Upper lobe of right lung (tissue), 1 donor: Measurements from ENCODE around the gene SLC38A3. TPM values are rescaled to one million over a fixed set of nuclear protein-coding genes. Genes with fewer than 3 reads are reported as not detected.

Experiments
- ATAC-seq: fragments of 200-7000 bp; cut with Tn5 transposase; one replicate; pipeline ENCODE4 v1.9.1; 2020; ENCODE audit warnings: mild to moderate bottlenecking, moderate library complexity
- DNase-seq: peaks from one replicate; pipeline ENCODE4 v3.0.0-alpha.2; 2020
- H3K27ac ChIP-seq: fragments of 200-600 bp; one replicate; pipeline ENCODE4 v1.8.0; 2022
- H3K27me3 ChIP-seq: fragments of 200-600 bp; one replicate; pipeline ENCODE4 v1.8.0; 2022; ENCODE audit warnings: mild to moderate bottlenecking
- H3K36me3 ChIP-seq: fragments of 200-600 bp; one replicate; pipeline ENCODE4 v1.8.0; 2022
- H3K4me1 ChIP-seq: fragments of 200-600 bp; one replicate; pipeline ENCODE4 v1.8.0; 2022
- H3K4me3 ChIP-seq: fragments of 200-600 bp; one replicate; pipeline ENCODE4 v1.8.0; 2022; ENCODE audit warnings: mild to moderate bottlenecking
- H3K9me3 ChIP-seq: fragments of 200-600 bp; one replicate; pipeline ENCODE4 v1.8.0; 2022
- CTCF ChIP-seq: fragments of 200-600 bp; IDR thresholded peaks from one replicate; pipeline ENCODE4 v1.8.0; 2022; ENCODE audit warnings: antibody characterized with exemption
- intact Hi-C: fragments of 100-400 bp; cut with DNase I; formaldehyde crosslinking; loops from one replicate; pipeline ENCODE4 v1.11.0; 2022
- total RNA-seq: library from RNA; stranded (reverse); fragmentation: NEBNext Ultra II Directional; extraction: Animal tissue kit (Norgen Biotek cat#: 25700); gene quantifications from one replicate; pipeline ENCODE4 v1.2.1, GENCODE V29; 2021
- donor health status: DM: no; HTN: yes; CAD: no; lungs with severe emphysema.

Gene SLC38A3
- total RNA-seq, 1 donor from 2014 or later: not detected

- H3K9me3 ChIP-seq: no peaks in the 10 kb centered on the region
- H3K4me3 ChIP-seq: no peak overlapping the region
- TF ChIP-seq CTCF: no peak
- no peaks in the 10 kb centered on the region for H3K36me3 ChIP-seq
- ATAC-seq (no peak), DNase-seq (no peak)
- no peaks in the 10 kb centered on the region for H3K27me3 ChIP-seq
- H3K4me1 ChIP-seq: no peaks in the 10 kb centered on the region
- intact Hi-C loops: no loop called here
- no peak overlapping the region for H3K27ac ChIP-seq
Observed at GRCh38 chr3:50211930-50212329, 6.9 kb downstream of the SLC38A3 start.

- DNase-seq: no peak
- H3K27ac ChIP-seq: no peak overlapping the region
- H3K27me3 ChIP-seq: no peaks in the 10 kb centered on the region
- no peak for TF ChIP-seq CTCF
- H3K4me1 ChIP-seq: no peaks in the 10 kb centered on the region
- H3K9me3 ChIP-seq: no peaks in the 10 kb centered on the region
- intact Hi-C loops: no loop called here
- no peak overlapping the region for H3K4me3 ChIP-seq
- no peaks in the 10 kb centered on the region for H3K36me3 ChIP-seq
- ATAC-seq: no peak
Observed at GRCh38 chr3:50212502-50212901, 7.4 kb downstream of the SLC38A3 start.

- H3K27me3 ChIP-seq: no peaks in the 10 kb centered on the region
- DNase-seq (no peak), ATAC-seq (no peak)
- H3K4me1 ChIP-seq: no peaks in the 10 kb centered on the region
- TF ChIP-seq CTCF: no peak
- no peaks in the 10 kb centered on the region for H3K9me3 ChIP-seq
- no peak overlapping the region for H3K4me3 ChIP-seq
- intact Hi-C loops: no loop called here
- no peak overlapping the region for H3K27ac ChIP-seq
- no peaks in the 10 kb centered on the region for H3K36me3 ChIP-seq
Observed at GRCh38 chr3:50212971-50213370, 7.9 kb downstream of the SLC38A3 start.

DNA sequence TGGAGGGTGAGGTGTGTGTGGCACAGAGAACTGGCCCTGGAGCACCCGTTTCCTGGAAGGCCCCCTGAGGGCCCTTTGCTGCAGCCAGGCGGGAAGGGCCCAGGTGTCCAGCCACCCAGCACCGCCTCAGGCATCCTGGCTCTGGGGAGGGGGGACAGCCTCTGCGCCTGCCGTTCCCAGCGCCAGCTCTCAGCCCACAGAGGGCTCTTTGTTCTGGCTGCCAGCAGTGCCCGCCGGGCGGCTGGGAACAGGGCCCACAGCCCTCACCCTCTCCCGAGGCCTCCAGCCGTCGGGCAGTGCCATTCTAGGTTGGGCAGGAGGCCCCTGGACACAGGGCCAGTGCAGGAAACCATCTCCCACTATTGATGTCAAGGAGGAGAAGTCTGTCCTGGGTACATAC, 8.3 kb downstream of the SLC38A3 start:
- ATAC-seq: no peak

GRCh38 chr3:50214824-50215223, 9.8 kb downstream of the SLC38A3 start:
- no peaks in the 10 kb centered on the region for H3K9me3 ChIP-seq
- no peak for ATAC-seq
- no peak overlapping the region for H3K4me3 ChIP-seq
- no peaks in the 10 kb centered on the region for H3K27me3 ChIP-seq
- no peak for DNase-seq
- H3K4me1 ChIP-seq: no peaks in the 10 kb centered on the region
- TF ChIP-seq CTCF: no peak
- no peak overlapping the region for H3K27ac ChIP-seq
- intact Hi-C loops: no loop called here
- no peaks in the 10 kb centered on the region for H3K36me3 ChIP-seq

More for the DNA sequence above, 8.3 kb downstream of the SLC38A3 start:
- no peak overlapping the region for H3K4me3 ChIP-seq
- H3K9me3 ChIP-seq: no peaks in the 10 kb centered on the region
- DNase-seq: no peak
- no peak for TF ChIP-seq CTCF
- H3K4me1 ChIP-seq: no peaks in the 10 kb centered on the region
- no peak overlapping the region for H3K27ac ChIP-seq
- no peaks in the 10 kb centered on the region for H3K27me3 ChIP-seq
- no peaks in the 10 kb centered on the region for H3K36me3 ChIP-seq
- intact Hi-C loops: no loop called here

- no peak for TF ChIP-seq CTCF
- H3K27ac ChIP-seq: no peak overlapping the region
- ATAC-seq: no peak
- H3K4me1 ChIP-seq: no peaks in the 10 kb centered on the region
- intact Hi-C loops: no loop called here
- H3K4me3 ChIP-seq: no peak overlapping the region
- H3K27me3 ChIP-seq: no peaks in the 10 kb centered on the region
- no peak for DNase-seq
- H3K36me3 ChIP-seq: no peaks in the 10 kb centered on the region
- no peaks in the 10 kb centered on the region for H3K9me3 ChIP-seq
Observed at GRCh38 chr3:50215529-50215928, 10.5 kb downstream of the SLC38A3 start.
